B cell (primary cell): Measurements from ENCODE around the gene HOXB7.
A peak's percentile ranks its signal among the peaks of the same experiment; 100 is the strongest.

Source experiments
- CTCF ChIP-seq: fragments of 200-600 bp; IDR thresholded peaks from one replicate; pipeline ENCODE4 v1.8.0; 2022; ENCODE audit warnings: antibody characterized with exemption, mild to moderate bottlenecking
- EZH2 ChIP-seq: IDR thresholded peaks from 2 replicates; pipeline ENCODE4 v1.6.1; 2012; ENCODE audit warnings: borderline replicate concordance, low read depth, mild to moderate bottlenecking, moderate library complexity, low read length; ENCODE audit not compliant: insufficient read depth, poor library complexity, severe bottlenecking

- TF ChIP-seq CTCF (peak; percentile 74), EZH2 (peak; percentile 31)
These were observed 25.6 kb upstream of the HOXB7 start for GRCh38 chr17:48636177-48637018.
